Measurements from ENCODE around the gene RFTN2.

GRCh38 chr2:197571627-197572271 is 103.6 kb downstream of the RFTN2 start:
- TF ChIP-seq, protein P1, sequence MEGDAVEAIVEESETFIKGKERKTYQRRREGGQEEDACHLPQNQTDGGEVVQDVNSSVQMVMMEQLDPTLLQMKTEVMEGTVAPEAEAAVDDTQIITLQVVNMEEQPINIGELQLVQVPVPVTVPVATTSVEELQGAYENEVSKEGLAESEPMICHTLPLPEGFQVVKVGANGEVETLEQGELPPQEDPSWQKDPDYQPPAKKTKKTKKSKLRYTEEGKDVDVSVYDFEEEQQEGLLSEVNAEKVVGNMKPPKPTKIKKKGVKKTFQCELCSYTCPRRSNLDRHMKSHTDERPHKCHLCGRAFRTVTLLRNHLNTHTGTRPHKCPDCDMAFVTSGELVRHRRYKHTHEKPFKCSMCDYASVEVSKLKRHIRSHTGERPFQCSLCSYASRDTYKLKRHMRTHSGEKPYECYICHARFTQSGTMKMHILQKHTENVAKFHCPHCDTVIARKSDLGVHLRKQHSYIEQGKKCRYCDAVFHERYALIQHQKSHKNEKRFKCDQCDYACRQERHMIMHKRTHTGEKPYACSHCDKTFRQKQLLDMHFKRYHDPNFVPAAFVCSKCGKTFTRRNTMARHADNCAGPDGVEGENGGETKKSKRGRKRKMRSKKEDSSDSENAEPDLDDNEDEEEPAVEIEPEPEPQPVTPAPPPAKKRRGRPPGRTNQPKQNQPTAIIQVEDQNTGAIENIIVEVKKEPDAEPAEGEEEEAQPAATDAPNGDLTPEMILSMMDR (IDR thresholded peaks at IDR 0.05; ENCODE audit: poor library complexity, severe bottlenecking), result no peak
- TF ChIP-seq POLR2AphosphoS5 (IDR thresholded peaks at IDR 0.05) (no peak), TAF1 (IDR thresholded peaks at IDR 0.05; ENCODE audit: low read depth) (no peak), EP300 (conservative IDR thresholded peaks at IDR 0.05; ENCODE audit: poor library complexity, severe bottlenecking) (no peak), EZH2 (IDR thresholded peaks at IDR 0.05; ENCODE audit: borderline replicate concordance, insufficient read depth, low read length, poor library complexity, severe bottlenecking) (no peak), RAD21 (conservative IDR thresholded peaks at IDR 0.05) (no peak), REST (IDR thresholded peaks at IDR 0.05; ENCODE audit: borderline replicate concordance) (no peak)

Measured in neural cell (in vitro differentiated cells).